ENCODE data around the gene MYO10.

The MYO10 gene

DNA sequence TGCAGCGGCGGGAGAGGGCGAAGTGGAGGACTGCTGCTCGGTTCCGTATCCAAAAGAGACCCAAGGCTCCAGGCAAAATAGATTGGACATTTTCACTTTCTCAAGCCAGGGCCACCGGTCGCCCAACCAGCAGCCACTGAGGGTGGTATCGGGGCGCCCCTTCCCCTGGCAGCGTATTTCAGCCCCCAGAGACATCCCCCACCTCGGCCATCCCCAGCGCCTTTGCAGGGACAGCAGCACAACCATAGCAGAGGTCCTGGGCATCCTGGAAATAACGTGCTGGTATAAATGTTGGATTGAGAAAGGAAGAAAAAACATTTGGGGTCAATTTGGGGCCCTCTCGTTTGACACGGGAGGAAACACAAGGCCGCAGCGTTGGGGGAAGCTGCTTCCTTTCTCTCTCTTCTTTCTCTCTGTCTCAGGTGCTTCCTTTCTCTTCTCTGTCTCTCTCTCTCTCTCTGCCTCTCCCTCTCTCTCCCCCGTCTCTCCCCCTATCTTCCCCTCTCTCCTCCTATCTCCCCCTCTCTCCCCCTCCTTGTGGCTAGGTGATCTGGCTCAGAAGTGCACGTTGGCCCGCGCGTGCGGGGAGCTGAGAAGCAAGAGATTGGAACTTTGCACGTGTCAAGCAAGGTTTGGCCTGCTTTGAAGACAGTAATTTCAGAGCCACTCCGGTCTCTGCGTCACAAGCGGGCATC is 318.7 kb downstream of the MYO10 start:
- no peak for DNase-seq (ENCODE audit: low spot score)

DNA sequence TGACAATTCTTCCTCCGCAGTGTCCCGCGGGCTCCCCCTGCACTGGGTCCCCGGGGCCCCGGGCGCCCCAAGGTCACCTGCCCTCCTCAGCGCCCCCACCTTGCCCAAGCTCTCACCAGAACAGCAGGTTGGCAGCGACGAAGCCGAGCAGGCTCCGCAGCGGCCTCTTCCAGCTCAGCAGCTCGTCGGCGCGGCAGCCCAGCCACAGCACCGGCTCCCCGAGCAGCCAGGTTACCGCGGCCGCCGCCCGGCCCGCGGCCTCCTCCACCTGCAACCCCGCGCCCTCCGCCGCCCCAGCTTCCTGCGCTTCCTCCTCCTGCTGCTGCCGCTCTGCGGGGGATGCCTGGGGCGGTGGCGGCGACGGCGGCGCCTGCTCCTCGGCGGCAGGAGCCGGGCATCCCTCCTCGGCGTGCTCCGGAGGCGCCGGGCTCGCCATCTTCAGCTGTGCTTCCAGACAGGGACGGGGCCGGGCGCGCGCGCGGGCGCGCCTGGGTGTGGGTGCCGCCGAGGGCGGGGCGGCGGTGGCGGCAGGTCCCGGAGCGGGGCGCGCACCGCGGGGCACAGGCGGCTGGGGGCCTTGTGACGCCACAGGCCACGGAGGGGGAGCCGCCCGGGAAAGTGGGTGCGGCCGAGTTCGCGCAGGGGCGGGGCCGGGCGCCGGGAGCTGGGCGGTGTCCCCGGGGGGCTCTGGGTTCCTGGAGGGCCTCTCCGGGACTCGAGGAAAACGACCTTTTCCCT is 319.4 kb downstream of the MYO10 start, which contains the start of gene RETREG1:
Gene RETREG1, minus strand, starts transcription at position 462 of the 738 bp plus-strand sequence. Its CDS starts 26 bp downstream, at position 436.
- DNase-seq (ENCODE audit: low spot score), result peak; percentile 46

- DNase-seq (ENCODE audit: low spot score), result peak; percentile 32
Observed at GRCh38 chr5:16615741-16616535, 320.1 kb downstream of the MYO10 start.

GRCh38 chr5:16612007-16612406 is 324.1 kb downstream of the MYO10 start:
- no peak for DNase-seq (ENCODE audit: low spot score)

All from SW480 (cell line).